Peyer's patch (tissue), 4 donors: ENCODE data around the gene ASPHD1. TPM values are rescaled to one million over a fixed set of nuclear protein-coding genes. Genes with fewer than 3 reads are reported as not detected.
A peak's percentile ranks its signal among the peaks of the same experiment; 100 is the strongest.

Experiments
- DNase-seq, 3 donors: peaks; one replicate each; pipeline ENCODE4 v3.0.0-alpha.2; 2017 to 2019
- H3K27ac ChIP-seq, 4 donors: fragments of 200-600 bp; sonication (generic); one replicate each; pipeline ENCODE4 v1.5.1; 2016 to 2019
- H3K27me3 ChIP-seq, 2 donors: fragments of 200-600 bp; sonication (generic); one replicate each; pipeline ENCODE4 v1.5.1; 2019
- H3K36me3 ChIP-seq, 3 donors: fragments of 200-600 bp; sonication (generic); one replicate each; pipeline ENCODE4 v1.5.1; 2016 to 2019
- H3K4me1 ChIP-seq, 4 donors: fragments of 200-600 bp; sonication (generic); one replicate each; pipeline ENCODE4 v1.5.1; 2016 to 2019
- H3K4me3 ChIP-seq, 4 donors: fragments of 200-600 bp; sonication (generic); 1 replicate in 3 of 4; 2 replicates in 1 of 4; pipeline ENCODE4 v1.5.1; 2016 to 2019; ENCODE audit warnings: mild to moderate bottlenecking in 1 of 4
- H3K9me3 ChIP-seq, 4 donors: fragments of 200-600 bp; sonication (generic); one replicate each; pipeline ENCODE4 v1.5.1; 2016 to 2019; ENCODE audit warnings: mild to moderate bottlenecking in 1 of 4
- CTCF ChIP-seq, 6 experiments: fragments of 450-650 bp in 4 of 6; fragments of 200-600 bp in 2 of 6; sonication (generic) in 1 of 6; IDR thresholded peaks; one replicate each; pipeline ENCODE4 v1.5.1; 2017 to 2019; ENCODE audit warnings: antibody characterized with exemption in 6 of 6, mild to moderate bottlenecking in 3 of 6, moderate library complexity in 1 of 6
- POLR2A ChIP-seq, 2 donors: fragments of 450-650 bp; IDR thresholded peaks; one replicate each; pipeline ENCODE4 v1.5.1; 2017; ENCODE audit warnings: antibody characterized with exemption in 2 of 2, mild to moderate bottlenecking in 2 of 2, moderate library complexity in 2 of 2
- total RNA-seq, 4 donors: library from RNA; depleted of rRNA; stranded (reverse); fragments of >200 nt; gene quantifications; one replicate each; pipeline ENCODE4 v1.1.0, GENCODE V29; 2016

ASPHD1 gene
- total RNA-seq, 4 donors from 2014 or later: 0.53 TPM; not detected in 3

GRCh38 chr16:29858149-29858849 is 42.0 kb upstream of the ASPHD1 start:
- no peaks in the 10 kb centered on the region for H3K27me3 ChIP-seq
- no peaks in the 10 kb centered on the region for H3K9me3 ChIP-seq
- H3K4me1 ChIP-seq: peaks cover 6 to 16% (median 8%) of the 10 kb centered on the region in 4 donors
- no peak for TF ChIP-seq POLR2A (IDR thresholded peaks at IDR 0.05)
- TF ChIP-seq CTCF (IDR thresholded peaks at IDR 0.05): no peak
- H3K36me3 ChIP-seq: peaks cover 0 to 33% (median 0%) of the 10 kb centered on the region in 3 donors
- H3K4me3 ChIP-seq: no peak overlapping the region
- DNase-seq: no peak
- H3K27ac ChIP-seq: no peak overlapping the region

GRCh38 chr16:29858974-29859373 is 41.3 kb upstream of the ASPHD1 start:
- peaks cover 6 to 19% (median 8%) of the 10 kb centered on the region in 4 donors for H3K4me1 ChIP-seq
- peaks cover 0 to 33% (median 0%) of the 10 kb centered on the region in 3 donors for H3K36me3 ChIP-seq
- H3K9me3 ChIP-seq: no peaks in the 10 kb centered on the region
- DNase-seq: no peak
- H3K27ac ChIP-seq: no peak overlapping the region
- no peak overlapping the region for H3K4me3 ChIP-seq
- TF ChIP-seq CTCF (IDR thresholded peaks at IDR 0.05): no peak
- no peak for TF ChIP-seq POLR2A (IDR thresholded peaks at IDR 0.05)
- H3K27me3 ChIP-seq: no peaks in the 10 kb centered on the region

- no peaks in the 10 kb centered on the region for H3K27me3 ChIP-seq
- no peaks in the 10 kb centered on the region for H3K9me3 ChIP-seq
- TF ChIP-seq CTCF (IDR thresholded peaks at IDR 0.05): no peak
- no peak for TF ChIP-seq POLR2A (IDR thresholded peaks at IDR 0.05)
- peaks cover 0 to 33% (median 0%) of the 10 kb centered on the region in 3 donors for H3K36me3 ChIP-seq
- peaks cover 6 to 19% (median 8%) of the 10 kb centered on the region in 4 donors for H3K4me1 ChIP-seq
- no peak overlapping the region for H3K27ac ChIP-seq
- no peak overlapping the region for H3K4me3 ChIP-seq
- DNase-seq: no peak
These were observed 40.1 kb upstream of the ASPHD1 start for GRCh38 chr16:29860218-29860617.

GRCh38 chr16:29862383-29862883 is 37.9 kb upstream of the ASPHD1 start:
- peak; percentile 20 to 67 (median 62) for DNase-seq
- Histone ChIP-seq H3K27me3 (no peaks in the 10 kb centered on the region), H3K4me3 (peak overlapping the region; percentile 94 to 99 (median 98)), H3K9me3 (no peaks in the 10 kb centered on the region), H3K4me1 (peaks cover 6 to 19% (median 8%) of the 10 kb centered on the region in 4 donors), H3K27ac (peak overlapping the region; percentile 82 to 96 (median 89)), H3K36me3 (peaks cover 0 to 33% (median 0%) of the 10 kb centered on the region in 3 donors)
- TF ChIP-seq POLR2A (IDR thresholded peaks at IDR 0.05): no peak
- TF ChIP-seq CTCF (IDR thresholded peaks at IDR 0.05): peak in 2 of 6 experiments; percentile 11 to 28

DNA sequence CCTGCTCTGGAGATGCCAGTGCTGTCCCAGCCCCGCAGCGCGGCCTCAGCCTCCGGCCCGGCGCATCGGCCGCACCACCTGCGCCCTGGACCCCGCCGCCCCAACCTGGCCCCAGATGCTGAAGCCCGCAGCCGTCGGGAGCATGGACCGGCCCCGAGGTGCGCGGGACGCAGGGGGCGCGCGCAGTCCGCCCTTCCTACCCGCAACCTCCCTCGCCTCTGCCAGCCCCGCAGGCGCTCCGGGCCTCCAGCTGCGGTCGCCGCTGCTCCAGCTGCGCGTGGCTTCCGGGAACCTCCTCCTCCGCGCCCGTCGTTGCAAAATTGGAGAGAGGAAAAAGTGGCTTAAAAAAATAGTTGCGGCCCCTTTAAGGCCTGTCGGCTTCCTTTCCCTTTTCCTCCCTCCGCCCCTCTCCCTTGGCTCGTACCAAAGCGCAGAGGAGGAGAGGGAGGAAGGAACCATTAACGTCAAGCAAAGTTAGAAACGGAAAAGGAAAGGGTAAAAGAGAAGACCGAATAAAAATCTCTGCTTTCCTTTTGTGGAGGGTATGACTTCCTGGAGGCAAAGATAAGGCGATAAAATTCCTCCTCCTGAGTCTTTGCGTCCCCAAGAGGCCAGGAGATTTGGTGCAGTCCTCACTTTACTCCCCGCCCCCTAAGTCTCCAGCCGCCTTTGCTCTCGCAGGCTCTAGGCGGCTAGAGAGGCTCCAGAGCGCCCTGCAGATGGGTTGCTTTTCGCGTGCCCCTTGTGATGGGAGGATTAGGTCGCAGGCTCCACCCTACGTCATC is 37.2 kb upstream of the ASPHD1 start, which contains the start of gene CDIPT:
Gene CDIPT, minus strand, starts transcription at position 343 of the 785 bp plus-strand sequence. CDS start 369 bp downstream, outside the sequence.
- peak within 1 kb of the TSS; percentile 94 to 99 (median 98) for H3K4me3 ChIP-seq
- DNase-seq: peak; percentile 90 to 97 (median 91)

More for the DNA sequence above, 37.2 kb upstream of the ASPHD1 start, which contains the start of gene CDIPT:
- H3K36me3 ChIP-seq: peaks cover 0 to 33% (median 0%) of the 10 kb centered on the region in 3 donors
- H3K4me1 ChIP-seq: peaks cover 6 to 19% (median 8%) of the 10 kb centered on the region in 4 donors
- H3K9me3 ChIP-seq: no peaks in the 10 kb centered on the region
- no peaks in the 10 kb centered on the region for H3K27me3 ChIP-seq
- TF ChIP-seq POLR2A (IDR thresholded peaks at IDR 0.05) (peak in 1 of 2 donors; percentile 38), CTCF (IDR thresholded peaks at IDR 0.05) (peak in 5 of 6 experiments; percentile 26 to 79 (median 71))
- peak within 1 kb of the TSS; percentile 82 to 96 (median 89) for H3K27ac ChIP-seq
